OCI-LY1 (cell line): ENCODE data around the gene SH3D19.

Experiments used
- H2AFZ ChIP-seq: fragments of 200-600 bp; sonication (generic), shearing (Covaris generic); 2 replicates; pipeline ENCODE4 v1.6.0; 2014; ENCODE audit warnings: antibody characterized with exemption, mild to moderate bottlenecking, low read length
- H3F3A ChIP-seq: fragments of 200-600 bp; sonication (generic), shearing (Covaris generic); 2 replicates; pipeline ENCODE4 v1.6.0; 2014; ENCODE audit warnings: mild to moderate bottlenecking, antibody characterized with exemption, low read length, moderate library complexity; ENCODE audit not compliant: insufficient read depth
- H3K27ac ChIP-seq: fragments of 200-600 bp; sonication (generic); 2 replicates; pipeline ENCODE4 v1.5.1; 2014; ENCODE audit warnings: low read length, mixed run types, mild to moderate bottlenecking, low read depth; ENCODE audit not compliant: poor library complexity, severe bottlenecking
- H3K27me3 ChIP-seq: fragments of 200-600 bp; sonication (generic); 2 replicates; pipeline ENCODE4 v1.6.0; 2014; ENCODE audit warnings: antibody characterized with exemption, mild to moderate bottlenecking, low read length, moderate library complexity; ENCODE audit not compliant: insufficient read depth
- H3K36me3 ChIP-seq: fragments of 200-600 bp; sonication (generic); 2 replicates; pipeline ENCODE4 v1.6.1; 2014; ENCODE audit warnings: mild to moderate bottlenecking, antibody characterized with exemption, low read length, moderate library complexity, mixed read lengths; ENCODE audit not compliant: insufficient read depth
- H3K4me1 ChIP-seq: fragments of 200-600 bp; sonication (generic); 2 replicates; pipeline ENCODE4 v1.5.1; 2014; ENCODE audit warnings: mild to moderate bottlenecking, low read length, moderate library complexity; ENCODE audit not compliant: insufficient read depth, severe bottlenecking
- H3K4me2 ChIP-seq: fragments of 200-600 bp; sonication (generic), shearing (Covaris generic); 2 replicates; pipeline ENCODE4 v1.6.1; 2014; ENCODE audit warnings: low read length
- H3K4me3 ChIP-seq: fragments of 200-600 bp; sonication (generic); 2 replicates; pipeline ENCODE4 v1.5.1; 2014; ENCODE audit warnings: low read length, low read depth, mild to moderate bottlenecking, mixed read lengths; ENCODE audit not compliant: poor library complexity, severe bottlenecking
- H3K79me2 ChIP-seq: fragments of 200-600 bp; shearing (Covaris generic); 2 replicates; pipeline ENCODE4 v1.6.1; 2016; ENCODE audit warnings: mixed run types, low read length, mixed read lengths; ENCODE audit not compliant: insufficient read depth
- H3K9ac ChIP-seq: fragments of 200-600 bp; sonication (generic), shearing (Covaris generic); 2 replicates; pipeline ENCODE4 v1.6.1; 2014; ENCODE audit warnings: mild to moderate bottlenecking, low read length, mixed read lengths
- H3K9me2 ChIP-seq: fragments of 200-600 bp; sonication (generic), shearing (Covaris generic); 2 replicates; pipeline ENCODE4 v1.6.1; 2014; ENCODE audit warnings: low read depth, mild to moderate bottlenecking, low read length, mixed read lengths
- H3K9me3 ChIP-seq: fragments of 200-600 bp; shearing (Covaris generic); 2 replicates; pipeline ENCODE4 v1.6.1; 2014; ENCODE audit warnings: low read length, mixed read lengths
- H4K20me1 ChIP-seq: fragments of 200-600 bp; sonication (generic), shearing (Covaris generic); 2 replicates; pipeline ENCODE4 v1.6.0; 2016; ENCODE audit warnings: mild to moderate bottlenecking, low read length; ENCODE audit not compliant: insufficient read depth
- CTCF ChIP-seq: fragments of 200-600 bp; sonication (generic), shearing (Covaris generic); IDR thresholded peaks from 2 replicates; pipeline ENCODE4 v1.5.1; 2017; ENCODE audit warnings: mild to moderate bottlenecking, antibody characterized with exemption, low read length, moderate library complexity, mixed read lengths
- EZH2 ChIP-seq: fragments of 200-600 bp; sonication (generic), shearing (Covaris generic); IDR thresholded peaks from 2 replicates; pipeline ENCODE4 v1.8.0; 2017; ENCODE audit warnings: borderline replicate concordance, mixed run types, mild to moderate bottlenecking, antibody characterized with exemption, low read length, moderate library complexity, mixed read lengths

Gene SH3D19

GRCh38 chr4:151167561-151167960 lies 157.8 kb downstream of the SH3D19 start:
- no peaks in the 10 kb centered on the region for H3K79me2 ChIP-seq
- H3K4me1 ChIP-seq = no peaks in the 10 kb centered on the region
- H3K4me3 ChIP-seq = no peak overlapping the region
- no peak overlapping the region for H3K9ac ChIP-seq
- TF ChIP-seq CTCF (no peak), EZH2 (no peak)
- no peaks in the 10 kb centered on the region for H4K20me1 ChIP-seq
- H3K4me2 ChIP-seq = no peak overlapping the region
- no peaks in the 10 kb centered on the region for H3K27me3 ChIP-seq
- H3K9me2 ChIP-seq = no peaks in the 10 kb centered on the region
- no peaks in the 10 kb centered on the region for H3F3A ChIP-seq
- H2AFZ ChIP-seq = no peak overlapping the region
- no peaks in the 10 kb centered on the region for H3K36me3 ChIP-seq
- no peak overlapping the region for H3K27ac ChIP-seq
- H3K9me3 ChIP-seq = no peaks in the 10 kb centered on the region

- no peaks in the 10 kb centered on the region for H3K9me2 ChIP-seq
- no peaks in the 10 kb centered on the region for H3K79me2 ChIP-seq
- H3K27me3 ChIP-seq = no peaks in the 10 kb centered on the region
- no peak overlapping the region for H3K4me2 ChIP-seq
- TF ChIP-seq CTCF (no peak), EZH2 (no peak)
- H3K9ac ChIP-seq = no peak overlapping the region
- no peaks in the 10 kb centered on the region for H3K9me3 ChIP-seq
- H3K27ac ChIP-seq = no peak overlapping the region
- no peak overlapping the region for H2AFZ ChIP-seq
- no peaks in the 10 kb centered on the region for H4K20me1 ChIP-seq
- H3K36me3 ChIP-seq = no peaks in the 10 kb centered on the region
- H3F3A ChIP-seq = no peaks in the 10 kb centered on the region
- no peaks in the 10 kb centered on the region for H3K4me1 ChIP-seq
- H3K4me3 ChIP-seq = no peak overlapping the region
These were observed 158.8 kb downstream of the SH3D19 start for GRCh38 chr4:151166636-151167035.

- H3K4me3 ChIP-seq = no peak overlapping the region
- H3K27ac ChIP-seq = no peak overlapping the region
- no peaks in the 10 kb centered on the region for H3K79me2 ChIP-seq
- no peak for TF ChIP-seq CTCF
- TF ChIP-seq EZH2 = no peak
- H3K9me2 ChIP-seq = no peaks in the 10 kb centered on the region
- H3K4me1 ChIP-seq = no peaks in the 10 kb centered on the region
- H3K27me3 ChIP-seq = no peaks in the 10 kb centered on the region
- no peak overlapping the region for H3K9ac ChIP-seq
- H4K20me1 ChIP-seq = no peaks in the 10 kb centered on the region
- no peak overlapping the region for H2AFZ ChIP-seq
- H3K36me3 ChIP-seq = no peaks in the 10 kb centered on the region
- H3K9me3 ChIP-seq = no peaks in the 10 kb centered on the region
- no peak overlapping the region for H3K4me2 ChIP-seq
- no peaks in the 10 kb centered on the region for H3F3A ChIP-seq
These were observed 160.0 kb downstream of the SH3D19 start for GRCh38 chr4:151165205-151166000.
